NCI-H82 treated with DMSO at 0.1 percent for 48 hours (cell line): ENCODE results near the gene KDM2B.

Source experiments
- DNase-seq: peaks from one replicate; lab custom pipeline; 2025; ENCODE audit not compliant: unreplicated experiment; lab: John Stamatoyannopoulos, UW

The KDM2B gene

DNA sequence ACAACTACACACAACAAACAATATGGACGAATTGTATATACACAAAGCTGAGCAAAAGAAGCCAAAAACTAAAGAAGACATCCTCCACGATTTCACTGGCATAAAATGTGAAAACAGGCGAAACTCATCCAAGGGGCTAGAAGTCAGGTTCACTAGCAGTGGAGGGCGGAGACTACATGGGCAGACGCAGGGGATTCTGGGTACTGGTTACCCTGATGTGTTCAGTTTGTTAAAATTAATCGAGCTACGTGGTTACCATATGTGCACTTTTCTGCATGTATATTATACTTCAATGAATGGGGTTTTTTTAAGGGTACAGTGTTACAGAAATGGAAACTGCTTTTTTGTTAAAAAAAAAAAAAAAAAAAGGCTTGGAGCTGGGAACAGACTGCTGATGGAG is 12.3 kb downstream of the KDM2B start:
- DNase-seq = no peak

DNA sequence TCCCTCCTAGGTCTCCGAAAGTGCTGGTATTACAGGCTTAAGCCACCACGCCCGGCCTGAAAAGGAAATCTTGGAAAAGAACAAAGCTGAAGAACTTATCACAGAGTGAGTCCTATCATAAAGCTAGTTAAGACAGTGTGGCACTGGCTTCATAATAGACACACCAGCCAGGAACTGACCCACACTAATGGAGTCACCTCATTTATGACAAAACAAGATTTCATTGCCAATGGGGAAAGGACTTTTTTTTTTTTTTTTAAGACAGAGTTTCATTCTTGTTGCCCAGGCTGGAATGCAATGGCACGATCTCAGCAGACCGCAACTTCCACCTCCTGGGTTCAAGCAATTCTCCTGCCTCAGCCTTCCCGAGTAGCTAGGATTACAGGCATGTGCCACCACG is 15.7 kb downstream of the KDM2B start:
- DNase-seq = no peak

DNA sequence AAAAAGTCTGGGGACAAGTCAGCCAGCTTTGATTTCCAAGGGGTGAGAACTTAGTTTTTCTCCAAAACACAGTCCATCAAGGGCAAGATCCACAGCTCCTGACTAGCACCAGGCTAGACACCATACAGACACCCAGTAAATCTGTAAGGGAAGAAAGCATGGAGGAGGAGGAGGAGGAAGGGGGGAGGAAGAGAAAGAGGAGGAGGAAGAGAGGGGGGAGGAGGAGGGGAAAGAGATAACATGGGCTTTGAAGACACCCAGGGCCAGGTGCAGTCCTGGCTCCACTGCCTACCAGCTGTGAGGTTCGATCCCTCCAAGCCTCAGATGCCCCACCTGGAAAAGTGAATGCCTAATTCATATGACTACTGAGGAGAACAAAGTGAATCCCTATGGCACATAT is 18.3 kb downstream of the KDM2B start:
- DNase-seq = no peak

DNA sequence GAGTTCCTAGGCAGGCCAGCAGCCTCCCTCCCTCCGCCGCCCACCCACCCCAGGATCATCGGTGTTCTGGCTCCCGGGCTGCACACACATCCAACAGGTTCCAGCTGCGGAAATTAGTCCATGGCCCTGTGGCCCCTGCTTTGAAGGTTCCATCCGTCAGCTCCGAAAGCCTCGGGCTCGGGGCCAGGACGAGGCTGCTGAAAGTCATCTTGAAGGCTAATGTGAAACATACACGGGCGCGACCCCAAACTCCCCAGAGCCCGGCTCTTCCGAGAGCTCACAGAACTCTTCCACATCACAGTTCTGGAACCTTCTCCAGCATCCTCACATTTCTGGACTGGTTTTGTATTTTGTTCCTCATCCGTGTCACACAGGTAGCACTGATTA is 19.8 kb downstream of the KDM2B start:
- DNase-seq = no peak

DNA sequence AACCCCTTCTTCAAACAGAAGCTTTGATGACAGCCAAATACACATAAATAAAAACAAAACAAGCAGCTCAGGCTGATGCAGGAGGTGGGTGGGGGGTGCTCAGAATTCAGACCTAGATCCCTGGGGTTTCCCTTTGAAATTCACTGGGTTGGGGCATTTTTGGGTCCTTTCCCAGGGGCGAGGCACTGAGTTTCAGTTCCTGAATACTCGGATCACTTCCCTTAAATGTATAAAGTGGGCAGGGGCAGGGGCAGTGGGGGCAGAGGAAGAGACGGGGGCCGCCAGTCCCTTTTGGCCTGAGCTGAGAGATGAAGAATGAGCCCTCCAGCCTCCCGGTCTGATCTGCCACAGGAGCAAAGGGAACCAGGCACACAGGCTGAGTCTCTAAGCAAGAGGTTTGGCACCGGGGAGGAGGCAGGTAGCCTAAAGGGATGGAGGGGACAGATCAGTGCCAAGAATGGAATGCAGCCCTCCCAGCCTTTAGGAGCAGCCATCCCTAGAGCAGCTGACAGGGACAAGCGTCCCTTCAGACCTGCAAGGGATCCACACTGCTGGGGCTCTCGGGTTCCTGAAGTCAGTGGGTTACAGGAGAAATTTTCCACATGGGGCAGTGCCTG is 20.3 kb downstream of the KDM2B start:
- no peak for DNase-seq

DNA sequence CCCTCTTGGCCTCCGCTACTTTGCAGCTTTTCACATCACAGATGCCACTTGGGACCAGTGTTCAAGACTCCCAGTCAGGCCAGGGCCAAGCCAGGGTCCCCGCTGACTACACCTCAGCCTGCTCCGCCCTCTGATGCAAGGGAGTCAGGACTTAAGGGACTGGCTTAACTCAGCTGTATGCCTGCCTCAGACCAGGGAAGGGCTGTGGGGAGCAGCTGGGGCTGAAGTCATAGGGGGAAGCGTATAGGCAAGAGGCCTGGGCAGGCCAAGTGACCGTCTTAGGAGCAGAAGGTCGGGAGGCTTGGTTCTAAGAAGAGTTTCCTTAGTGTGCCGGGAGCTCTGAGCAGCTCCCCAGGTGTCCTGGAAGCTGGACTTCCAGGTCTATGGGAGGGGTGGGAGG is 21.9 kb downstream of the KDM2B start:
- DNase-seq = no peak

DNA sequence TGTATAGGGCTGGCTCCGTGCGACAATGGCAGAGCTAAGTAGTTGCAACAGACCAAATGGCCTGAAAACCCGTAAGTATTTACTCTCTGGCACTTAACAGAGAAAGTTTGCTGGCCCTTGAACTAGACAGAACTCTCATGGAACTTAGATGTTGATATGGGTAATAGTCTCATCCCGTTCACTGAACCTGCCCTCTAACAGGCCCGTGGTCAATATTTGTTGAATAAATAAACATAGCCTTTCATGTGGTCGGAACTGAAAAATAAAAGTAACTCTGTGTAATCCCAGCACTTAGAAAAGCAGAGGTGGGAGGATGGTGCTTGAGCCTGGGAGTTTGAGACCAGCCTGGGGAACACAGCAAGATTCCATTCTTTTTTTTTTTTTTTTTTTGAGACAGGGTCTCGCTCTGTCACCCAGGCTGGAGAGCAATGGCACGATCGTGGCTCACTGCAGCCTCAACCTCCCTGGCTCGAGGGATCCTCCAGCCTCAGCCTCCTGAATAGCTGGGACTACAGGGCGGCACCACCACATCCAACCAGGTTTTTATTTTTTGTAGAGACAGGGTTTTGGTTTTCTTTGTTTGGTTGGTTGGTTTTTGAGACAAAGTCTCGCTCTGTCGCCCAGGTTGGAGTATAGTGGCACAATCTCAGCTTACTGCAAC is 29.7 kb downstream of the KDM2B start:
- DNase-seq = no peak

DNA sequence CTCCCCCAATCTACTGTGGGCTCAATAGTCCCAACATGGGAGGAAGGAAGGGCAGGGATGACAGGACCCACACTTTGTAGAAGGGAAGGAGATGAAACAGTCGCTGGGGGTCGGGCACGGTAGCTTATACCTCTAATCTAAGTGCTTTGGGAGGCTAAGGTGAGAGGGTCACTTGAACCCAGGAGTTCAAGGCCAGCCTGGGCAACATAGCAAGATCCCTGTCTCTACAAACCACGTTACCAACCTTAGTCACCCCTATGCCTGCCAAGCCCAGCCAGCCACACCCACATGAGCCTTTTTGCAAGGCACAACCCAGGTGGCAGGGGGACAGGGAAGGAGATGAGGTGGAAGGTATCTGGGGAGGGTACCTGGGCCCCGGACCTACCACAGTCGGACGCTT is 31.7 kb downstream of the KDM2B start:
- DNase-seq = no peak

DNA sequence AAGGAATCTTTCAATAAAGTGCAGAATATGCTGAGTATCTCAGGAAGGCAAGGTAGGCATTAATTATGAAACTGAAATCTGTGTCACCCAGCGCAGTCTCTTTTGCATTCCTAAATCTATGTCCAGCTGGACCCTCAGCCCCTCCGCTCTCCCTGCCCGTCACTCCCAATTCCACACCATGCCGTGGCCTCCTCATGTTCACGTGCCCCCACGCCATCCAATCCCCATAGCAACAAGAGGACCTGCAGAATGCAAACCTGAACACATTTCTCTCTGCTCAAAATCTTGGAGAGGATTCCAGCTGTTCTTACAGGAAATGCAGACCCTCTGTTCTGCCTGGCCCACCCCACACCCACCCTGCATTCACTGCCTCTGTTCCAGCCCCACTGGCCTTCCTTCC is 35.3 kb downstream of the KDM2B start:
- DNase-seq = no peak

DNA sequence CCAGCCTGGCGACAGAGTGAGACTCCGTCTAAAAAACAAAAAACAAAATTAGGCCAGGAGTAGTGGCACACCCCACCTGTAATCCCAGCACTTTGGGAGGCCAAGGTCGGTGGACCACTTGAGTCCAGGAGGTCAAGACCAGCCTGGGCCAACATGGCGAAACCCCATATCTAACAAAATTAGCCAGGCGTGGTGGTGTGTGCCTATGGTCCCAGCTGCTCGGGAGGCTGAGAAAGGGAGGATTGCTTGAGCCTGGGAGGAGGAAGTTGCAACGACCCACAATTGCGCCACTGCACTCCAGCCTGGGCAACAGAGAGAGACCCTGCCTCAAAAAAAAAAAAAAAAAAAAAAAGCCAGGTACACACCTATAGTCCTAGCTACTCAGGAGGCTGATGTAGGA is 37.0 kb downstream of the KDM2B start:
- no peak for DNase-seq

DNA sequence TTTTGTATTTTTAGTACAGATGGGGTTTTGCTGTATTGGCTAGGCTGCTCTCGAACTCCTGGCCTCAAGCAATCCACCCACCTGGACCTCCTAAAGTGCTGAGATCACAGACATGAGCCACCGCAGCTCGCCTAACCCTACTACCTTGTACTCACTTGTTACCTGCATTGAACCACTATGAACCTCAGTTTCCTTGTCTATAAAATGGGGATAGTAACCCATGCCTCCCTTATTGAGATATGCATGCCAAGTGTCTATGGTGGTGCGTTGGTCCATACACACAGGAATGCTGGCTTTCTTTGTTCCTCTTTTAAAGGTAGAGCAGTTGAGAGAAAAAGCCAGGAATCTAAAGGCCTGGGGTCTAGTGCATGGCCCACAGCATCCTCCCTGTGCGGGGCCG is 40.9 kb downstream of the KDM2B start:
- DNase-seq = no peak

DNA sequence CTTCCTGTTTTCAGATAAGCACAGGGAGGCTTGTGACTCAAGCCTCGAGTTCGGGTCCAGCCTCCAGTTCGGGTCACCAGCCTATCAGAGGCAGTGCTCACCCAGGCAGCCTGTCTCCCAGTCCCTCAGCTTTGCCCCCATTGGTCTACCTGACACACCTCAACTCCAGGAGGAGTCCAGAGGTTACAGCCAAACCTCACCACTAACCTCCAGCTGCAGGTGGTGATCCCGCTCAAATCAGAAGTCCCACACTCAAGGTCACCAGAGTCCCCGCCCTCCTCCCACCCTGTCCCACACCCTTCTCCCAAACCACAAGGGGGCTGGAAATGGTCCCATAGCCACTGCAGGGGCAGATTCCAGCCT is 42.1 kb downstream of the KDM2B start:
- no peak for DNase-seq

DNA sequence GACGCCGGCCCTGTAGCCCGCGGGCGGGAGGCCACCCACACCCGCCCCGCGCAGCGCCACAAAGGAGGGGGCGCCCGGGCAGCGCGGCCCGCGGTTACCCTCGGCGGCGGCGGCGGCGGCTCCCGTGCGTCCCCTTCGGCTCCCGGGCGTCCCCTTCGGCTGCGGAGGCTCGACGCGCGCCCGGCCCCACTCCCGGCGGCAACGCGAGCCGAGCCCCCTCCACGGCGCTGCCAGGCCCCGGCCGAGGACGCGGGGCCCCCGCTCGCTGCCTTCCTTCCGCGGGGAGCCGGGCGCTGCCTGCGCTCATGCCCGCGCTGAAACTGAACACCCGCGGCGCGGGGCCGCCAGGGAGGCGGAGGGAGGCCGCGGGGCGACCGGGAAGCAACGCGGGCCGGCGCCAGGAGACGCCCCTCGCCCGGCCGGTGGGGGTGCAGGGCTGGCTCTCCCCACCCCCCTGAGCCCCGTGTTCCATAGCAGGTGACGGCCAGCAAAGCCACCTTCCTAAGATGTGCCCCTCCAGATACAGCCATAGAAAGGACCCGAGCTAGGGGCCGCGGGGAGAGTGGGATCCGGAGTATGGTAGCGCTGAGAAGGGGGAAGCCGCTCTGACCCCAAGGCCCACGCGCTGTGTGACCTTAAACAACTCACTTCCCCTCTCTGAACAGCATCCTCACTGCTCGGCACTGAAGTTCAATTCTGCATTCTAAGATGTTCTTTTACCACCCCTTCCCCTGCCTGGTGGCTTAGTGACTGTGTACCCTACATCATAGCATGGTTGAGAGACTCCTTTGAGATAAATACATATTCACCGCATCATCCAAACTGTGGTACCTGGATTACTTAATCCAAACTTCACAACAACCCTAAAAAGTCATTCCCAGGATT is 42.8 kb downstream of the KDM2B start:
- DNase-seq = no peak

DNA sequence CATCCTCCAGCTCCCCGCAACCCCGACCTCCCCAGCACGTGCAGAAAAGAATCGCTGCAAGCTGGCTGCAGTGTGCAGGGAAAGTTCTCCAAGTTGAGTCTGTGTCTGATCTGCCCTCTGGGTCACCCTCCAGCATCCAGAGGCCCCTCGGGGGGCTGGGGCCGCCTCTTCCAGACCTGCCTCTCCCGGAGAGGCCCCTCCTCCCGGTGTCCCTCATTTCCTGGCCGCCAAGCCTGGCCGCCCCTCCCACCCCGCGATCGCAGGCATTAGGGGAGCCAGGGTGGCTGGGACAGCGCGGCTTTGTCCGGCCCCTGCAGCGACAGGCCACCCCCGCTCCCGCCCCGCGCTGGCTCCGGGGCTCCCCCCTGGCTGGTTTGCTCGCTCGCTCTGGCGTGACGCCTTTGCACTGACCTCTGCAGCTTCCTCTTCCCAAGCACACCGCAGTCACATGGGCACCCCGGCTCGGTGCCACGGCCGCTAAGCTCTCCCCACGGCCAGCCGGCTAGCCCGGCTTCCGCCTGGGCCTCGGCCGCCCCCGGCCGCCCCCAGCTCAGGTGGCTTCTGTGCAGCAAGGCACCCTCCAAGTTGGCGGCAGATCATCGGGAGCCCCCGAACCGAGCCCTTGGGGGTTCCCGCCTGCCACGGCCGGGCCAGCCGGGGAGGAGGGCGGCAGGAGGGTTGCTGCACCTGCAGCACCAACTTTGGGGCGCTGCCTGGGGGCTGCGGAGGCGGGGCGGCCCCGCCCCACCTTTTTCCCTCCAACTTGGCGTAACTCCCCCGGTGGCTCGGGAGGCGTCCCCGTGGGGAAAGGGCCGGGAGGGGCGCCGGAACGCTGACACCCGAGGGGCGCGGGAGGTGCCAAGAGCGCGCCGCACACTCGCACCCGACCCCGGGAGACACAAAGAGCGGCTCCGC is 43.7 kb downstream of the KDM2B start:
- no peak for DNase-seq

DNA sequence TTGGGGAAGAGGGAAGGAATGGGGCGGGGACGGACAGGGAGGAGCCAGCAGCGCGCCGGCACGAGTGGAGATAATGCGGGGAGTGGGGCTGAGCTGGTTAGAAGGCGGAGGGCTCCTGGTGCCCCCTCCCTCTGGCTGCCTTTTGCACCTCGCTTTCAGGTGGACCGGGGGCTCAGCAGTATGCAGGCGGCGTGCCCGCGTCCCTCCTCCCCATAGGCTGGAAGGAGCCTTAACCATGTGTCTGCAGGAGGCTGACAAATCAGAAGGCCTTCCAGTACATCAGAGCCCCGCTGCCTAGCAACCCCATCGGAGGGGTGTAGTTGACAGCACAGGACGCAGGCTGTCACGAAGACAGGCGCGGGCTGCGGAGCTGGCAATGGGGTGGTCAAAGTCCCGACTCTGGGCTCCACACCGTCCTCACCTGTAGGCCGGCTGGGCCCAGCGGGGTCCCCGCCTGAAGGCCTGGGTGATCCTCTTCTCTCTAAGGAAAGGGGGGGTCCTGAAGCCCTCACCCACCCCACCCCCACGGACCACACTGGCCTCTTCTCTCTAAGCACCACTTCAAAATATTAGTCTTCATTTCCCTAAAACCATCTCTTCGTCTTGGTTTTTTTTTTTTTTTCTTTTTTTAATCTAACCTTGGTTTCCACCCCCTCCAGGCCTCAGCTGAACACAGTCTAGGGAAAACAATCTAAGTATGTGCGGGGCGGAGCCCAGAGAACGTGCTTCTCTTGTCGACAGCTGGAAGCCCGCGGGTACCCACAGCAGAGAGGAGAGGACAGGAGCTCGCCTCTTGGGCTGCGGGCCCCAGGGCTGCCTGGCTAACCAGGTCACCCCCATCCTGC is 44.5 kb downstream of the KDM2B start:
- DNase-seq = peak; percentile 75

DNA sequence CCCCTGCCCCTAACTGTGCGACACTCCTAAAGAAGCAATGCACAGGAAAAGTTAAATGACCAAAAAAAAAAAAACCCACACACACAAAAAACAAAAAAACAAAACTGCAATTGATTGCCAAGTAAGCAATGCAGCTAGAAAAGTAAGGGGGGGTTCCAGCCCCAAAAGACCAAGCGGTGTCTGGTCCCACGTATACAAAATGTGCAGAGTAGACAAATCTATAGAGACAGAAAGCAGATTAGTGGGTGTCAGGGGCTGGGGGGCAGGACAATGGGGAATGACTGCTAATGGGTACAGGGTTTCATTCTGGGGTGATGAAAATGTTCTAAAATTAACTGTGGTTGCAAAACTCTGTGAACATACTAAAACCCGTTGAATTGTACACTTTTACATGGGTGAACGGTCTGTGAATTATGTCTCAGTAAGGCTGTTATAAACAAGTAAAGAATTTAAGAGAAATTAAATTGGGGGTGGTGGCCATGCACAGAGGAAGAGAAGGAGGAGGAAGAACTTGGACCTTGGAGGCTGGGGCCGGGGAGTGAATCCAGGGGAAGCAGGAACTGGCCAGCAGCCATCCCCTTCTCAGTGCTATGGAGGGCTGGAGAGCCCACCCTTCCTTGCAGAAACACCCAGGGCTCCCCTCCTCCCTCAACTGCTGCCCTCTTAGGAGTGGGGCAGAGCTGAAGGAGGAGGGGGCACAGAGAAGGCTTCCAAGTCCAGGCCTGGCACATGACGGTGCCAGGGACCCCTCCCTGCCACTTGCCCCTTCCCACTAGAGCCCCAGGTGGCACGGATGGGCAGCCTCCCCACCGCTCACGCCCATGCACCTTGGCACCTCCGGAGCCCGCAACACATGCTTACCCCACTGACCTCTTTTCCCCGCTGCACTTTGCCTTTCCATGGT is 45.4 kb downstream of the KDM2B start:
- DNase-seq = no peak

DNA sequence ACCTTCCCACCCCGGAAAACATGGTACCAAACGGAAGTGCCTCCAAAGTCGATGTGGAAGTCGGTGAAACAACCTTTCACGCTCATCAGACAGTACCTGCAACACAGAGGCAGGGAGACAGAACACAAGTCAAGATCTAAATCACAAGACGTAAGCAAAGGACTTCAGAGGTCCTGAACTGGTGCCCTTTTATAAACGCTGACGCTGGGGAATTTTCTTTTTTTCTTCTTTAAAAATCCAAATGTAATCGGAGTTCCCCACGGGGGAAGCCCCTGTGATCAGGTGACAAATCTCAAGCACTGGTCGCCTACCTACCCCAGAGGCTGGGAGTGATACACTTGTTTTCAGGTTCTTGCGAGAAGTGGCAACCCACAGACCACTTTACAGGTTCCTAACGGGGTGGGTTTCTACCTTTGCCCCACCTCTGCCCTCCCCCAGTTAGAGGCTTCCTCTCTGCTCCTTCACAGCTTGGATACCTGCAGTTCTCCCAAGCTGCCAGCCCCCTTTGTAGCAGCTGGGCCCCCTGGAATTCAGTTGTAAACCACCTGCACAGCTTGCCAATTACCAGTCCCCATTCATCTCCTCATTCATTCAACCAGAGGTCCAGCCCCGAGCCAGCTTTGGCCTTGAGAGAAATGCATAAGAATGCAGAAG is 46.2 kb downstream of the KDM2B start:
- no peak for DNase-seq

DNA sequence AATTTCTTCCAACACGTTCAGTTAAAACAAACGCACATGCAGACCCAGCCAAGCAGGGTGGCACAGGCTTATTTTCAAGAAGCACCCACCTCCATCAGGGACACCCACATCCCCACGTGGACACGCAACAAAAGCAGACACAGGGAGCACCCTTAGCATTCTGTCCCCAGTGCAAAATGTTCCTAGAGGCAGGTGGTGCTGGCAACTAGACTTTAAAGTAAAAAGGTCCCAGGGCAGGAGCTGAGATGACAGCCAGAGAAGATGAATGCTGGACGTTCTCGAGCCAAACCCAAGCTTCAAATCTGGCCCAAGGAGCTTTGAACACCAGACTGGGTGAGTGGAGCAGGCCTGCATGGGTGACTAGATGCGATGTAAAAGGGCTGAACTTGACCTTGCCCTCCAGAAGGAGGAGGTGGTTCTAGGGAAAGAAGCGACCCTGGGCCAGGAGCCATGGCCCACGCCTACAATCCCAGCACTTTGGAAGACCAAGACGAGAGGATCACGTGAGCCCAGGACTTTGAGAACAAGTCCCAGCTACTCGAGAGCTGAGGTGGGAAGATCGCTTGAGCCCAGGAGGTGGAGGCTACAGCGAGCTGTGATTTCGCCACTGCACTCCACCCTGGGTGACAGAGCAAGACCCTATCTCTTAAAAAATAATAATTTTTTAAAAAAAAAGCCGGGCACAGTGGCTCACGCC is 47.3 kb downstream of the KDM2B start:
- no peak for DNase-seq
